HG03064 (cell line): ENCODE data around the gene GZF1.

Experiments used
- ATAC-seq: cut with Tn5 transposase; IDR thresholded peaks from one replicate; pipeline ENCODE4 v1.9.1; 2021; ENCODE audit warnings: low read depth; ENCODE audit not compliant: unreplicated experiment

GZF1 gene

GRCh38 chr20:23404196-23404595 lies 42.2 kb downstream of the GZF1 start:
- no peak for ATAC-seq

DNA sequence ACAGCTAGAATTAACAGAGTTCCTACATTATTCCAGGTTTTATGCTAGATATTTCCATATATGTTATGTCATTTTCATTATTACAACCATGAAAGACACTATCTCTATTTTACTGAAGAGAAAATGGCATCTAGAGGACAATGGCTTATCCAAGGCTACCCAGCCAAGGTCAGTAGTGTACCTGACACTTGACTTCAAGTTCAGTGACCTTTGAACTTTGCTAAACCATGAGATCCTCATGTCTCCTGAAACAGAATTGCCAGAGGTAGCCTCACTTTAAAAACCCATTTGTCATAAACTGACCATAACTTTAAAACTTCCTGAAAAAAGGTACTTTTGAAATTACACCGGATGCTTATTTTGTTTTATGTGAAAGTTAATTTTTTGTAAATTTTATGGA lies 44.9 kb downstream of the GZF1 start:
- no peak for ATAC-seq

DNA sequence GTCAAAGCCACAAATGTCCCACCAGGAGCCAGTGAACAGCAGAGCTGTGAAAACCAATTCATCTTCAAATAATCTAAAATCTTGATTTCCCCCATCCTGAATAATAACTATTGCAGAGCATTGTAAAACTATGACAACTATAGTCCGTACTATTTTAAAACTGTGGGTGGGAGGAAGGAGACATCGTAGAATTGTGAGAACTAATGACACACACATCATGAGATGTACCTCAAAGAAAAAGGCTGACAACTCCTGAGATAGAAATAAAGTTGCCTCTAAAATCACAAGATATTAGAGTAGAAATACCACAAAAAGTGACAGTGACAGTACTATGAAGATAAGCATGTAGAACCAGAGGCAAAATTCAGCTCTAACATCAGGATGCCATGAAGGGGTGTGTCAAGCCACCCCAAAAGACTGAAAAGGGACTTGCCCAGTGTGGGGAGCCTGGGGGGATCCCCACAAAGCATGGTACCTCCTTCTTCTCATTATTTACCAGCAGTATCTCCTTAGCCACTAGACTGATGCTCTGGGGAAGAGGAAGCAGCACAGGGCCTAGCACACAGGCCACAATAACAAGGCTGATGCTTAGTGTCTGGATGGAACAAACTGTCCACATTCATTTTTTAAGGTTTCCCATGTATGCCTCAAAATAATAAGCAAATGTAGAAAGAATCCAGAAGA lies 45.9 kb downstream of the GZF1 start:
- ATAC-seq, result no peak

GRCh38 chr20:23408957-23409356 lies 47.0 kb downstream of the GZF1 start:
- no peak for ATAC-seq

DNA sequence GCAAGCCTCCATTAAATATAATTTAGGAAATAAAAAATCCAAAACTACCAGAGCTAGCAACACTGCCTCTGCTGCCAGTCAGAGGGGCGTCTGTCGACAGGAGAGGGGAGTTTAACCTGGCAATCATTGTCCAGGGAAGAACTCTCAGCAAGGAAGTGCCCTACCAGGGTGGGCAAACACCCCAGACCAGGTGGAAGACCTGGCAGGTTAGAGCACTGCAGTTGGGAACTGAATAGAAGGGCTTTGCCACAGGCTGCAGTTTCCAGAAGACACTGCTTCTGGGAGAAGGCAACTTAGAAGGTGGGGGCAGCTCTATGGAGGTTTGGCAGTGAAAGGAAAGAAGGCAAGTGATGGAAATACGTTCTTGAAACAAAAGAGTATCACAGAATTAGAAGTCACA lies 47.8 kb downstream of the GZF1 start:
- no peak for ATAC-seq

DNA sequence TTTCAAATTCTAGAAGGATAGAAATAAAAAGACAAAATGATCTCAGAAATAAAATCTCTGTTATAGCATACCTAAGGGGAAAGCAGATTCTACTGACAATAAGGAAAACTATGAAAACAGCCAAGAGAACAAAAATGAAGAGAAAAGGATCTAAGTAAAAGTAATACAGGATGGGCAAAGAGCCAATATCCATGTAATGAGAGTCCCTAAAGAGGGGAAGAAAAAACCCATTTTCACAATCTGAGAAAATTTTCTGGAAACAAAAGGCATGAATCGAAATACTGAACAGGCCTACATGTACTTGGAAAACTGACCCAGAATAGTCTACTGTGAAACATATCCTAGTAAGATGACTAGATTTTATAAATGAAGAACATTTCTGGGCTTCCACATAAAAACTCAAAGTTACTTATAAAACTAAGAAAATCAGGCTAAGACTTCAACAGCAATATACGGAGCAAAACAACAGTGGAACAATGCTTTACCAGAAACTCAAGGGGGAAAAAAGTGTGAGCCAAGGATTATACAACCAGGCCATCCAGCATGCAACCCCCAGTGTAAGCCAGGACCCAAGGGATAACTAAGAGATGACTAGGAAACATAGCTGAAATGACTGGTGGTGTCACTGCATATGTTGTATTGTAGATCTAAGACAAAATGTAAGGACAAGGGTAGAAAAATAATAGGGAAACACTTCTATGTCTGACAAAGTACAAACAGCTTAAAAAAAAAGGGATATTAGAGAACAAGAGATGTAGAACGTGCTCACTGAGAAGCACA lies 49.1 kb downstream of the GZF1 start:
- no peak for ATAC-seq

GRCh38 chr20:23412026-23412425 lies 50.0 kb downstream of the GZF1 start:
- no peak for ATAC-seq

DNA sequence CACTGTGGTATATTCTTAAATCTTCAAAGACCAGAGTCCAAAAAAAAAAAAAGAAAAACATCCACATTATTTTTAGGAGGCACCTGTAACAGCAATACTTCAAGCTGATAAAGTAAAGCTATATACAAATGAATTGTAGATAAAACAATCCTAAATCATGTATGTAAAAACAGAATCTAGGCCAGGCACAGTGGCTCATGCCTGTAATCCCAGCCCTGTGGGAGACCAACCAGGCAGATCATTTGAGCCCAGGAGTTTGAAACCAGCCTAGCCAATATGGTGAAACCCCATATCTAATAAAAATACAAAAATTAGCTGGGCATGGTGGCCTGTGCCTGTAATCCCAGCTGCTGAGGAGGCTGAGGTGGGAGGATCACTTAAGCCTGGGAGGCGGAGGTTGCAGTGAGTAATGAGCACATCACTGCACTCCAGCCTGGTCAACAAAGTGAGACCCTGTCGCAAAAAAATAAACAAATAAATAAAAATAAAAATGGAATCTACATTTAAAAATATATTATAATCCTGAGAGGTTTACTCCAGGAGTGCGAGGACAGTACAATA lies 52.0 kb downstream of the GZF1 start:
- no peak for ATAC-seq

- no peak for ATAC-seq
These were observed 52.7 kb downstream of the GZF1 start for GRCh38 chr20:23414526-23415188.

DNA sequence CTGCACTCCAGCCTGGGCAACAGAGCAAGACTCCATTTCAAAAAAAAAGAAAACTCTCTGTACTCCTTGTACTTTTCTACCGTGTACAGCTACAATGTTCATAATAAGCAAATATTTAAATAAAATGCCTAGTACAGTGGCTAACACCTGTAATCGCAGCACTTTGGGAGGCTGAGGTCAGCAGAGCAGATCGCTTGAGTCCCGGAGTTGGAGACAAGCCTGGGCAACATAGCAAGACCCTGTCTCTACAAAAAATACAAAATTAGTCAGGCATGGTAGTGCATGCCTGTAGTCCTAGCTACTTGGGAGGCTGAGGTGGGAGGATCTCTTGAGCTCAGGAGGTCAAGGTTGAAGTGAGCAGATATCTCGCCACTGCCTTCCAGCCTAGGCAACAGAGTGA lies 53.6 kb downstream of the GZF1 start:
- ATAC-seq, result no peak

DNA sequence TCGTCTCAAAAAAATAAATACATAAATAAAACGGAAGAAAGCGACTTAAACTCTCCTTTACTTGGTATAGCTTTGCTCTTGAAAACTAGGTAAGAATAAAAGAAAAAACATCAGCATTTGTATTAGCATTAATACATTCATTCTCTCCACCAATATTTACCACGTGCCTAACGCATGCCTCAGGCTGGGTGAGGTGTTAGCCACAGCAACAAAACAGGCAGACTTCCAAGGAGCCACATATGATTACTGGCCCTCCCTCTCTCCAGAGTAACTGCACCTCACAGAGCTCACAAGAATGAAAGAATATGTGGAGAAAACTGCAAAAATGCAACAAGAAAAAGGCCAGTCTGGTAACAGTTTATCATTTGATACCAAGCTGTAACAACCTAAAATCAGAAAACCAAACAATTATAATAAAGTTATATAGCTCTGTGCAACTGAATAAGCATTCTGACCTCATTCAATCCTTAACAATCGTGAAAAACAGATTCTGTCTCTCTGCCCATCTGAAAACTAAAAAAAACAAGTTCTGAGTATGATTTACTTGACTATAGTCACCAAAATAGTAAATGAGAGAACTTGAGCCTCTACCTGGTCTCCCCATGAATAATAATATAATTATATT lies 54.1 kb downstream of the GZF1 start:
- no peak for ATAC-seq

- ATAC-seq, result no peak
These were observed 55.9 kb downstream of the GZF1 start for GRCh38 chr20:23417861-23418260.

GRCh38 chr20:23419657-23419994 lies 57.6 kb downstream of the GZF1 start:
- no peak for ATAC-seq

- no peak for ATAC-seq
These were observed 58.3 kb downstream of the GZF1 start for GRCh38 chr20:23419995-23420901.

DNA sequence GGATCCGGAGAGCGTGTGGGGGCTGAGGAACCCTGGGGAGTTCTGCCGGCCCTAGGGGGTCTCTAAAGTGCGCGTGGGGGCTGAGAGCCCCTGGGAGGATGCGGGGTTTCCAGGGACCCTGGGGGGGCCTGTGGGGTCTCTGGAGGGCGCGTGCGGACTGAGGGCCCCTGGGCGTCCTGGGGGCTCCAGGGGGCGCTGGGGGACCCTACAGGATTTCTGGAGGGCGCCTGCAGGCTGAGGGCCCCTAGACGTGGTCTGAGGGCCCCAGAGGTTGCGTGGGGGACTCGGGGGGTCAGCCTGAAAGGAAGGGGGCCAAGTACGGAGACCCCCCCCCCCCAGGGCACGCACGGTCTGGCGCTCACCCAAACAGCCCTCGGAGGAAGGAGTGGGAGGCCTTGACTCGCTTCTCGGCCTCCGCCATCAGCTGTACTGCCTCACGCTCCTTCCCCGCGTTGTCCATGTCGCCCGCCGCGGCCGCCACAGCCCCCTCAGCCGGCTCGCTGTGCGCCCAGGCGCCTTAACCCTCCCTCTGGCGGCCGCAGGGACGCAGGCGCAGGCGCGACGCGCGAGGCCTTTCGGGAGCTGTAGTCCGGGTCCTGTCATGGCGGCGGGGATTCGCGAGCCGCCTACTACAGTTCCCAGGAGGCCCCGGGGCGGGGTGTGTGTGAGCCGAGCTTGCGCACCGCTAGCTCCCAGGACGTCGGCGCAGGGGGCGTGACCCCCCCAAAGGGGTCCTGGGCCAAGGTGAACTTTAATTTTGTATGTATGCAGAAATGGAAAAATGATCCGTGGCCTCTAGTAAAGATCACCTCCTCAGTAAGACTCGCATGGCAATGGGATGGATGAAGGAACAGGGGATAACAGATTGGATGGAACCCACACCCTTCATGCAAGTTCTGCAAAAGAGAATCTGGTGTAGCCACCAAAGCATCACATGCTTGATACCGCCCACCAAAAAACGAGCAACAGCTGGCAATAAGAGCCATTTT lies 59.3 kb downstream of the GZF1 start, which contains the start of gene NAPB:
Gene NAPB, minus strand, starts transcription at position 546 of the 989 bp plus-strand sequence. Its CDS starts 86 bp downstream, at position 460.
- peak; percentile 95 for ATAC-seq
